Embryonic facial prominence (tissue), 1 donor: ENCODE data around the gene LRRC51.

Source experiments
- DNase-seq: peaks from one replicate; pipeline ENCODE4 v3.0.0-alpha.2; 2016; ENCODE audit errors: extremely low spot score

LRRC51 gene

GRCh38 chr11:72069787-72070251 lies 10.8 kb upstream of the LRRC51 start:
- no peak for DNase-seq

DNA sequence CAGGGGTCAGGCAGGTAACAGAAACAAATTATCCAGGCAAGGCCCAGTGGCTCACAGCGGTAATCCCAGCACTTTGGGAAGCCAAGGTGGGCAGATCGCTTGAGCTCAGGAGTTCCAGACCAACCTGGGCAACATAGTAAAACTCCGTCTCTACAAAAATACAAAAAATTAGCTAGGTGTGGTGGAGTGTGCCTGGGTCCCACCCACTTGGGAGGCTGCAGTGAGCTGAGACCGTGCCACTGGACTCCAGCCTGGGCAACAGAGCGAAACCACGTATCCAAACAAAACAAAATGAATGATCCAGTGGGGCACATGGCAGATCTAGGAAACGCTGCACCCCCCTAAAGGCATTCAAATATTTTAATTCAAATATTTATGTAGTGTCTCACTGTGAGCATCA lies 10.2 kb upstream of the LRRC51 start:
- DNase-seq = no peak

DNA sequence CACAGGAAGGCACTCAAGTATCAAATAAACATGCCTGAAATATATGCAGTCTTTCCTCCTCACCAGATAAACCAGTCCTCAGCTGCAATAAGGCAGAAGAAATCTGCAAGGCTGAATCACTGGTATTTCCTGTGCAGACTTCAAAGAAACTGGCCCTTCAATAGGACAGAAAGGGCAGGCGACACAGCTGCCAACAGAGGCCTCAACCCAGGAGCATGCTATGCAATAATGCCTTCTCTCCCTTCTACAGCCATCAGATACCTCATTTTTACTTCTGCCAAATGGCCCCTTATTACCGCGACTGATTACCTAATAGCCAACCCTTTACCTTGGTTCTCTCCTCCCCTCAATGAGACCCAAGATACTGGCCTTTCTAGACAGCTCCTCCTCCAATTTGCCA lies 8.3 kb upstream of the LRRC51 start:
- no peak for DNase-seq

DNA sequence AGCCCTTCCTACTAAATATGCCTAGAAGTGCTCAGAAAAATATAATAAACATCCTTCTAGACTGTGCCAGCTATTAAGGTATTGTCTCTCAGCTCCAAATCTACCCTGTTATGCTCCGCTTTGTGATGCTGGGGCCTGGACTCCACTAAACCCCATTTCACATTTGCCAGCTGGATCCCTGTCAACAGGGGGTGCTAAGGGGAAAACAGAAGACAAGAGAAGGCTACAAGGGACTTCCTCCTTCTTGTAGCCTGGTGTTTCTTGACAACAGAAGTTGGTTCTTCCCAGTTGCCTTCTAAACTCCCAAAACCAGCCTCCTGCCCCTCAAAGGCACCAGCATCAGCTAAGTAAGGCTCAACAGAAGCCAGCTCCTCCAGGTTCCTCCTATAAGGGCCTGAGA lies 5.5 kb upstream of the LRRC51 start:
- no peak for DNase-seq

DNA sequence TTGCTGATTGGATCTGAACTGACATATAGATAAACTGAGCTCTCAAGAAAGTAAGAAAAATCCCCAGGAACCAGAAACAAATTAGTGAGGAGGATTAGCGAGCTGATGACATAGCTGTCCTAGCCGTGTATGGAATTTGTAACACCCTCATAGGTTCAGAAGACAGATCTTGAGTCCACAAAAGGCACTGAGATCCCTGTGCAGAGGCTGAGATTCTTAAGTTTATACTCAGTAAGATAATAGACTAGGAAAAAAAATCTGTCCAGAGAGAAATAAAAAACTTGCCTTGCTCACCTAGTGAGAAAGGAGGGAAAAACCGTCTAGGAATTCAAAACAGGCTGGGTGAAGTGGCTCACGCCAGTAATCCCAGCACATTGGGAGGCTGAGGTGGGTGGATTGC lies 4.9 kb upstream of the LRRC51 start:
- DNase-seq = no peak

DNA sequence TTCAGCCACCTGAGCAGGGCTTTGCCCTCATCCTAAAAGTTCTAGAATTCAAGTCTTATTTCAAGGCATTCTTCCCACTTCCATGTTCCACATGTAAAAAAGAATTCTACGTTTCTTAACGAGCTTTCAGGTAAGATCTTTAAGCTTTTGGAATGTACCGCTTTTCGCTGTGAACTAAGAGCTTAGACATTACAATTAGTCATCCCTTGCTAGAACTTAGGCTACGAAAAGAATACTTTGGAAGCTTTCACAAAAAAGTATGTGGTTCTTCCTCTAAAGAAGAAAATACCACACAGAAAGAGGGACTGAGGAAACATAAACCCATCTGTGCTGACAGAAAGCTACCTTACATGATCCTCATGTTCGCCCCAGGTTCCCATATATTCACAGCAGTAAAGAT lies 2.2 kb upstream of the LRRC51 start:
- DNase-seq = no peak

DNA sequence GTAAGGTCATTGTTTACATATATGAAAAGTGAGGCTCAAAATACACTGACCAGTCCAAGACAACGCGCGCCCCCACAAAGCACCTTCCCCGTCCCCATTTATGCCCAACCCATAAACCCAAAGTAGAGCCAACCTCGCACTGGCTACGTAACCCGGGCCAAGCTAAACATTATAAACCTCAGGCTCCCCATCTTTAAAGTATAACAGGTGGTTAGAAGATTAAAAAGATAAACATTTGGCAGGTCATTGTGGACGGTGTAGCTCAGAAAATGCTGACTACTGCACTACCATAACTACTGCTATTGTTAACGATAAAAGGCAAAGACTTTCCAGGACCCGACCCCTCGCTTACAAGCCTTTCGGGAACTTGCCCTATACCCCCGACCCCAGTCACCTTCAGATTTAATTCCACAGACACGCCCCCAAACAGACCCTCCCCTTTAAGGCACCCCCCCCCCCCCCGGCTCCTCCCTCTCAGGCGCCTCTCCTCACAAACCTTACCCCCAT lies 778 bp upstream of the LRRC51 start:
- DNase-seq = no peak

DNA sequence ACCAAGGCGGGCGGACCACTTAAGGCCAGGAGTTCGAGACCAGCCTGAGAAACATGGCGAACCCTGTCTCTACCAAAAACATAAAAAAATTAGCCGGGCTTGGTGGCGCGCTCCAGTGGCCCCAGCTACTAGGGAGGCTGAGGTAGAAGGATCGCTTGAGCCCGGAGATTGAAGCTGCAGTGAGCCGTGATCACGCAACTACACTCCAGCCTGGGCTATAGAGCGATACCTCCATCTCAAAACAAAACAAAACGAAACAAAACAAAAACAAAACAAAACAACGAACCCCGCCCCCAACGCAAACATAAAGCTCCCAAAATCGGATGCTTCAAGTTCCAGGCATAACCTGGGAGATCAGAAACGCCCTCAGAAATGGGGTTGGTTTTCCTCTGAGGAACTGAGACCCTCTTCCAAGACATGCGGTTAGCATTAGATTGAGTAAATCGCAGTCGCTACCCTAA lies 564 bp downstream of the LRRC51 start:
- no peak for DNase-seq

DNA sequence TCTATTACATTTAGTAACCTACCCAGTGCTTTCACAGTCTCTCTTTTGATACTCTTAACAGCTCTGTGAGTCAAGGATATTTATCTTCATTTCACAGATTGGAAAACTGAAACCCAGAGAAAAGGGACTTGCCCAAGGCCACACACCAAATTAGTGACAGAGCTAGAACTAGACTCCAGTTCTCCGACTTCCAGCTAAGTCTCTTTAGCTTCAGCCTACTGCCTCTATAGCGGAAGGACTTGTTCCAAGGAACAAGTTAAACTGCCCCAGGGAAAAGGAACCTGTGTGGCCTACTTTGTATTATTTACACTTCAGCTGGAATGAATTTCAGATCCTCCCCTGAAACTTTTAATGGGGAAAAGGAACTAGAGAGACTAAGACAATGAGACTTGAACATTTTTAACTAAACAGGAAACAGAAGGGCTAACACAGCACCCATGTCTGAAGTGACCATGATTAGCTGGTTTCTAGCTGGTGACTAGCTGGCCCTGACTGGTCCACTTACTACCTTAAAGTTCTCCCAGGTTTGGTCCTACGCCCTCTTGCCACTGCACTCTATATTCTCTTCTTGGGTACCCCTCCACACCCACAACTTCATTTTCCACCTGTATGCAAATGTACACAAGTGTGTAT lies 1.3 kb downstream of the LRRC51 start:
- no peak for DNase-seq

- no peak for DNase-seq
Measured at GRCh38 chr11:72083414-72083813, 2.8 kb downstream of the LRRC51 start.

GRCh38 chr11:72084076-72084475 lies 3.4 kb downstream of the LRRC51 start:
- no peak for DNase-seq

DNA sequence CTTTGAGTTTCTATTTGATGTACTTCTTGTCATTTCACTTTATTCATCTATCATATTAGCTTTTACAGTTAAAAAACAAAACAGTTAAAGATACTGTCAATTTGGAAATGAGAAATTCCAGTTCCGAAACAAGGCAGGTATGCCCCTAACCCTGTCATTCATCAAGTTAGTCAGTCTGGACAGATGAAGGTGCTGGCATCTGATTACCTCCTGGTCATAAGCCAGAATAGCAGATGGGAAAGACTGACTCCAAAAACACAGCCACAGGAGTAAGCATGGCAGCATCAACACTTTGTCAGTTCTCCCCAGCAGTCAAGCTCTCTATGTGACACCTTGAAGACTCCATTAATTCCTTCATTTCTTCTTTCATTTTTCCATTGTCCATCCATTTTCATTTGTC lies 4.3 kb downstream of the LRRC51 start:
- DNase-seq = no peak

- no peak for DNase-seq
Measured at GRCh38 chr11:72085621-72086351, 5.1 kb downstream of the LRRC51 start.

GRCh38 chr11:72088076-72088808 lies 7.6 kb downstream of the LRRC51 start:
- no peak for DNase-seq

DNA sequence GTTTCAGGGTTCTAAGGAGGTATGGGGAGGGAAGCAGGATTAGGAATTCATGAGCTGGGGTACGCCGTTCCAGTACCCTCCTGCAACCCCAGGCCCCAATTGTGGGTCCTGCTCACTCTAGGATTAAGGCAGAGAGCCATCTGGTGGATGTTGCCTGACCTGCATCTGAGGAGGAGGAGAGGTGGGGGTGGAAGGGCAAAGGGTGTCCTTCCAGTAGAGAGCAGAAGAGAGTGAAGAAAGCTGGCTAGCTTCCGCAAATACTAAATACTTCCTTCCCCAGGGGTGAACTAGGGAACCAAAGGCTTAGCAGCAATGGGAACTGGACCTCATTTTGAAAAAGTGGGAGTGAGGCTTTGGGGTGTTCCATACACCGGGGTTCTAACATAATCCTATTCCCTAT lies 10.6 kb downstream of the LRRC51 start:
- DNase-seq = peak; percentile 24

DNA sequence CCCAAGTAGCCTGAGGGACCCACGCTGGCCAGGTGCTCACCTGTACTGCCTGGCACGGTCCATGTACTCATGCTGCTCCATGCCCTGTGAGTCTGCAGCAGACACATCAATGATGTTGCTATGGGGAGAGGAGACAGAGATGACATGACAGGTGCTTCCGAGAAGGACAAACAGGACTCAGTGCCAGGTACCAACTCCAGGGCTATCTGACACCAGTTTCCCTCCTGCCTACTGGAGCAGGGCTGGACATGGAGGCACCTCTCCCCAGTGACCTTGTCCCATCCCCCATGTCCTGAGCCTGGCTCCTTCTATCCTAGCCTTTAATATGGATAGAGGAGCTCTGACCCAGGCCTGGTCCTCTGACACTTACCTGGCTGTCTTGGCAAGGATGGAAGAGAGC lies 18.1 kb downstream of the LRRC51 start:
- DNase-seq = no peak

- no peak for DNase-seq
Measured at GRCh38 chr11:72100009-72100408, 19.4 kb downstream of the LRRC51 start.

DNA sequence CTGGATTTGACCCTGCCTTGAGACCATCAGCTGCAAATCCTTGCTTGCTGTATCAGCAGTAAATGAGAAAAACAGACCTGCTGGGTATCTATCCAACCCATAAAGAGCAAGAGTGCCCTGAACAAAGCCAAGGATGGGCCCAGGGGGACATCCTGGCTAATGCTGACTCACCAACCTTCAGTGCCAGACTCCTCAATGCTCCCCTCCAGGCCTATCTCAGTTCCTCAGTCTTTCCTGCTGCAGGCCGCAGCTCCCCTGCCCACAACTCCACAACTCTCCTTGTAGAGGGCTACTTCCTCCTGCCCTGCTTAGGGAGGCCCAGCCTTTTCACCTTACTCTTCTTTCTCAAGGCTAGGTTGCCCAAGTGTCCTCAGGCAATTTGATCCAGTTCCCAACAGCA lies 19.8 kb downstream of the LRRC51 start:
- no peak for DNase-seq

GRCh38 chr11:72102162-72102561 lies 21.5 kb downstream of the LRRC51 start:
- DNase-seq = no peak

GRCh38 chr11:72102631-72102945 lies 21.9 kb downstream of the LRRC51 start:
- no peak for DNase-seq

- DNase-seq = peak; percentile 95
Measured at GRCh38 chr11:72102946-72103753, 22.5 kb downstream of the LRRC51 start, which contains the start of gene LAMTOR1. LAMTOR1 (minus strand) TSS chr11:72103297; CDS start chr11:72103224, 73 bp downstream.

DNA sequence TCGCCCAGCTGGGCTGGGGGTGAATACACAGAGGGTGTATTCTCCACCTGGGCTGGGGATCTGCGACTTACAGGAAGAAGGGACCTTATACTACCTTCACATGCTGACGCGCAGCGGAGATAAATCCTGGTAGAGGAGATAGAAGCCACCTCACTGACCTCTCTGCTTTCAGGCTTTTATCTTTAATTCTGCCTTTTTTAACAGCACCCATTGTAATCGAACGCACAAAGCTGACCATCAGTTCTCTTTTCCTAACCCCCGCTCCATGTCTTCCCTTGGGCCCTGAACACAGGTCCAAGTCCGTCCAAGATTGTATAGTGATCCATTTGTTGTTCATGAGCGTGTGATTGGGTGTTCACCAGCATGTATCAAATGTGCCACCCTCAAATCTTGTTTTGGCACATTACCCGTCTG lies 23.1 kb downstream of the LRRC51 start:
- DNase-seq = no peak
